ENCODE results near the gene IL1A.

Gene IL1A

DNA sequence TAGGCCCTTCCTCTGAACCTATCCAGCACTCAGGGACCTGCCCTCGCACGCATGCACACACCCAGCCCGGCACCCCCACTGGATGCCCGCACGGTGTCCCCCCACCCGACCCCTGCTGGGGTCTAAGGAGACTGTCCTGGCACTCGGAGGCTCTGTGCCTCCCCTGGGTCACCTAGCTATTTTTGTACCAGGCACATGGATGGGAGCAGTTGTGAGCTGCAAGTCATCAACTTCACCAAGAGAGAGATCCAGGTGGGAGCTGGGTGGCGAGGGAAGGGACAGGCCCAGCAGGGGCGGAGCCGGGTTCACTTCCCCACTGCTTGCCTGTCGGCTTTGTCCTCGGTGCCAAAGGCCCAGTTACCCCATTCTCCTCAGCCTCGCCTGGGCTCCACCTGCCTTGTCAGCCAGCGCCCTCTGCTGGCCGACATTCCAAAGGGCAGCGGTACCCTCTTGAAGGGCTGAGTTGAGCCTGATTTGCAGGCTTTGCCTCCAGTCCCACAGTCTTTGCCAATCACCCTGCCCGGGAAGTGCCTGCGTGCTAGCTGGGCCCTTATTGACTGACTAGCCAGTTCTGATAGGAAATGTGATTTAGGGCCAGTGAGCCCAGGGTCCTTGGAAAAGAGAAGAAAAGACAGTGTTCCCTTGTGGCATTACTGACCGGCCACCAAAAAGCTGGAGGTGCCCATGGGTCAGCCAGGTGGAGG lies 57.7 kb downstream of the IL1A start:
- DNase-seq (ENCODE audit: low spot score), result peak; percentile 95

- DNase-seq (ENCODE audit: low spot score), result no peak
These were observed 58.5 kb downstream of the IL1A start for GRCh38 chr2:112725545-112726457.

- no peak for DNase-seq (ENCODE audit: low spot score)
These were observed 59.4 kb downstream of the IL1A start for GRCh38 chr2:112724591-112725525.

DNA sequence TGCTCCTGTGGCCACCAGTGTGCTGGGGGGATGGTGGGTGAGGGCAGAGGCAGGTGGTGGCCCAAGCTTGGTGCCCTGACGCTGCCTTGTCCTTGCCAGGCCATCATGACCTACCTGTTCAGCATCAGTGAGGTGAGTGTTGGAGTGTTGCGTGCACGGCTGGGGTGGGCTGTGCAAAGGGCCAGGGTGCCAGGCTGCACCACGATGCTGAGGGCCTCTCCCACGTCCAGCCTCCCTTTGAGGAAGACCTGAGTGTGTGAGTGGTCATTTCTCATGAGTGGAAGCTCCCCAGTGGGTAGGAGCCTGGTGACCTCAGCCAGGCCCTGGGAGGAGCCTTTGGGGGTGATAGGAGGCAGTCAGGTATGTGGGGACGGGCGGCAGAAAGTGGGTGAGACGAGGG lies 60.3 kb downstream of the IL1A start:
- DNase-seq (ENCODE audit: low spot score), result no peak
